Left kidney (tissue), 2 donors: Measurements from ENCODE around the gene MRPL36. TPM values are rescaled to one million over a fixed set of nuclear protein-coding genes. Genes with fewer than 3 reads are reported as not detected.

Source experiments
- DNase-seq: peaks from one replicate; pipeline ENCODE4 v3.0.0-alpha.2; 2013
- polyA plus RNA-seq: library from polyadenylated mRNA; unstranded; fragments of 120-200 nt; gene quantifications from one replicate; pipeline ENCODE4 v1.2.1, GENCODE V29; 2013; ENCODE audit not compliant: insufficient read length

The MRPL36 gene
- polyA plus RNA-seq, 1 donor = 33.2 TPM

GRCh38 chr5:1783216-1783554 lies 16.5 kb downstream of the MRPL36 start:
- no peak for DNase-seq

- no peak for DNase-seq
Measured at GRCh38 chr5:1782385-1783215, 17.0 kb downstream of the MRPL36 start.

- no peak for DNase-seq
Measured at GRCh38 chr5:1781726-1782384, 17.8 kb downstream of the MRPL36 start.

- DNase-seq = no peak
Measured at GRCh38 chr5:1781107-1781506, 18.5 kb downstream of the MRPL36 start.

- no peak for DNase-seq
Measured at GRCh38 chr5:1780614-1780930, 19.1 kb downstream of the MRPL36 start.

- no peak for DNase-seq
Measured at GRCh38 chr5:1779782-1780613, 19.6 kb downstream of the MRPL36 start.

GRCh38 chr5:1779021-1779680 lies 20.5 kb downstream of the MRPL36 start:
- no peak for DNase-seq

- no peak for DNase-seq
Measured at GRCh38 chr5:1778138-1779020, 21.3 kb downstream of the MRPL36 start.

GRCh38 chr5:1777281-1778137 lies 22.1 kb downstream of the MRPL36 start:
- no peak for DNase-seq

GRCh38 chr5:1776831-1777230 lies 22.8 kb downstream of the MRPL36 start:
- no peak for DNase-seq

GRCh38 chr5:1772634-1773033 lies 27.0 kb downstream of the MRPL36 start:
- DNase-seq = peak; percentile 51

- DNase-seq = no peak
Measured at GRCh38 chr5:1771149-1772065, 28.2 kb downstream of the MRPL36 start.

GRCh38 chr5:1770443-1770802 lies 29.2 kb downstream of the MRPL36 start:
- DNase-seq = no peak

GRCh38 chr5:1769752-1770442 lies 29.7 kb downstream of the MRPL36 start:
- no peak for DNase-seq

GRCh38 chr5:1769017-1769640 lies 30.5 kb downstream of the MRPL36 start:
- DNase-seq = no peak

GRCh38 chr5:1768283-1769000 lies 31.2 kb downstream of the MRPL36 start:
- DNase-seq = no peak

GRCh38 chr5:1767524-1768282 lies 31.9 kb downstream of the MRPL36 start:
- no peak for DNase-seq
